B cell (primary cell): ENCODE measurements around the gene RTKN. TPM values are rescaled to one million over a fixed set of nuclear protein-coding genes. Genes with fewer than 3 reads are reported as not detected.
A peak's percentile ranks its signal among the peaks of the same experiment; 100 is the strongest.

Experiments
- ATAC-seq: fragments of 200-7000 bp; cut with Tn5 transposase; one replicate; pipeline ENCODE4 v1.10.0; 2021; ENCODE audit warnings: low read depth, mild to moderate bottlenecking, moderate number of reproducible peaks, moderate library complexity
- CTCF ChIA-PET: fragments of 350-600 bp; sonication (Branson Sonifier 250); formaldehyde crosslinking; loops from one replicate; lab custom pipeline; 2021; ENCODE audit warnings: antibody characterized with exemption, inconsistent platforms; lab: Charles Lee
- POLR2A ChIA-PET: fragments of 350-600 bp; sonication (Branson Sonifier 250); formaldehyde crosslinking; loops from one replicate; lab custom pipeline; 2021; ENCODE audit warnings: antibody characterized with exemption; lab: Charles Lee
- DNase-seq: peaks from one replicate; pipeline ENCODE4 v3.0.0; 2013
- H2AFZ ChIP-seq: 2 replicates; pipeline ENCODE4 v1.6.1; 2012; ENCODE audit warnings: mild to moderate bottlenecking, low read depth, low read length; ENCODE audit not compliant: insufficient read depth, poor library complexity, severe bottlenecking
- H3K27ac ChIP-seq, 2 donors: 1 replicate in 1 of 2; 2 replicates in 1 of 2; pipeline ENCODE4 v1.5.1; 2012 to 2013; ENCODE audit warnings: low read length in 2 of 2, mild to moderate bottlenecking in 2 of 2, moderate library complexity in 1 of 2
- H3K27me3 ChIP-seq, 4 experiments: fragments of 200-600 bp in 1 of 4; sonication (generic) in 1 of 4; replicated peaks in 1 of 4; 1 replicate in 2 of 4; 2 replicates in 2 of 4; pipeline versions ENCODE4 v1.6.1 to v1.7.0; 2013 to 2016; ENCODE audit warnings: low read length in 3 of 4, mild to moderate bottlenecking in 2 of 4, mixed read lengths in 1 of 4, moderate library complexity in 1 of 4; ENCODE audit not compliant: insufficient read depth in 4 of 4, control insufficient read depth in 3 of 4; ENCODE audit errors: control extremely low read depth in 1 of 4
- H3K36me3 ChIP-seq, 2 experiments: replicated peaks in 1 of 2; 1 replicate in 1 of 2; 2 replicates in 1 of 2; pipeline versions ENCODE4 v1.6.1 to v1.7.1; 2013; ENCODE audit warnings: low read length in 1 of 2; ENCODE audit not compliant: insufficient read depth in 2 of 2, control insufficient read depth in 1 of 2; ENCODE audit errors: control extremely low read depth in 1 of 2, extremely low read depth in 1 of 2
- H3K4me1 ChIP-seq, 2 donors: fragments of 200-600 bp in 1 of 2; sonication (generic) in 1 of 2; 1 replicate in 1 of 2; 2 replicates in 1 of 2; pipeline versions ENCODE4 v1.5.1 to v1.6.1; 2013 to 2017; ENCODE audit warnings: low read length in 2 of 2; ENCODE audit not compliant: control insufficient read depth in 2 of 2, insufficient read depth in 2 of 2
- H3K4me2 ChIP-seq: replicated peaks from 2 replicates; pipeline ENCODE3; 2012; ENCODE audit warnings: mild to moderate bottlenecking, low read depth, low read length; ENCODE audit not compliant: poor library complexity, severe bottlenecking
- H3K4me3 ChIP-seq, 5 experiments: fragments of 200-600 bp in 1 of 5; sonication (generic) in 1 of 5; 1 replicate in 3 of 5; 2 replicates in 2 of 5; pipeline versions ENCODE4 v1.5.1 to v1.7.0; 2011 to 2016; ENCODE audit warnings: low read length in 4 of 5, mild to moderate bottlenecking in 4 of 5, low read depth in 2 of 5, control low read depth in 1 of 5, moderate library complexity in 1 of 5; ENCODE audit not compliant: insufficient read depth in 1 of 5; ENCODE audit errors: control extremely low read depth in 1 of 5, extremely low read depth in 1 of 5
- H3K79me2 ChIP-seq: fragments of 200-600 bp; sonication (generic); one replicate; pipeline ENCODE4 v1.6.0; 2016; ENCODE audit warnings: low read length; ENCODE audit not compliant: control insufficient read depth, insufficient read depth
- H3K9ac ChIP-seq: fragments of 200-600 bp; sonication (generic); 2 replicates; pipeline ENCODE4 v1.6.1; 2017; ENCODE audit warnings: mild to moderate bottlenecking, low read length, moderate library complexity
- H3K9me3 ChIP-seq, 3 donors: one replicate each; pipeline versions ENCODE4 v1.6.1 to v1.7.1; 2013; ENCODE audit warnings: low read length in 2 of 3; ENCODE audit not compliant: control insufficient read depth in 2 of 3, insufficient read depth in 1 of 3; ENCODE audit errors: control extremely low read depth in 1 of 3
- H4K20me1 ChIP-seq: 2 replicates; pipeline ENCODE4 v1.6.0; 2012; ENCODE audit warnings: mild to moderate bottlenecking, low read length; ENCODE audit not compliant: insufficient read depth, control insufficient read depth, poor library complexity, severe bottlenecking
- H3K27ac Mint-ChIP-seq: one replicate; pipeline ENCODE4 v1.8.0; 2021; ENCODE audit warnings: mixed read lengths
- H3K27me3 Mint-ChIP-seq: one replicate; pipeline ENCODE4 v1.8.0; 2021; ENCODE audit warnings: mixed read lengths
- H3K4me1 Mint-ChIP-seq: one replicate; pipeline ENCODE4 v1.8.0; 2021; ENCODE audit warnings: mixed read lengths
- H3K4me3 Mint-ChIP-seq: one replicate; pipeline ENCODE4 v1.8.0; 2021; ENCODE audit warnings: mixed read lengths
- H3K9me3 Mint-ChIP-seq: one replicate; pipeline ENCODE4 v1.8.0; 2022; ENCODE audit warnings: mixed read lengths; ENCODE audit not compliant: insufficient read depth
- EZH2 ChIP-seq: IDR thresholded peaks from 2 replicates; pipeline ENCODE4 v1.6.1; 2012; ENCODE audit warnings: borderline replicate concordance, low read depth, mild to moderate bottlenecking, moderate library complexity, low read length; ENCODE audit not compliant: insufficient read depth, poor library complexity, severe bottlenecking
- WGBS: methylation state at CpG from one replicate; pipeline ENCODE4 v1.1.5; 2013; ENCODE audit warnings: missing lambda C conversion rate; ENCODE audit not compliant: insufficient coverage; 5-methylcytosine and 5-hydroxymethylcytosine counted together
- intact Hi-C: fragments of 100-400 bp; cut with micrococcal nuclease; formaldehyde crosslinking; loops from one replicate; pipeline ENCODE4 v1.10.0; 2022
- polyA plus RNA-seq: library from polyadenylated mRNA; depleted of rRNA; stranded (reverse); fragments of >200 nt; gene quantifications from 2 replicates; pipeline ENCODE4 v1.2.3, GENCODE V29; 2012
- total RNA-seq, 2 donors: library from RNA; stranded (reverse); fragments of 120-200 nt in 1 of 2; gene quantifications; 1 replicate in 1 of 2; 2 replicates in 1 of 2; pipeline versions ENCODE4 v1.2.3 to v1.2.4, GENCODE V29; 2013 to 2022
- TF ChIP-seq, protein P1 (sequence below): fragments of 200-600 bp; IDR thresholded peaks from one replicate; pipeline ENCODE4 v1.8.0; 2022; ENCODE audit warnings: antibody characterized with exemption, mild to moderate bottlenecking

The RTKN gene
- total and polyA plus RNA-seq, 2 donors (not counting 1 experiment from before 2014, with no cell fraction given), result 5.1 to 10.5 TPM

GRCh38 chr2:74381751-74382150 lies 60.0 kb downstream of the RTKN start:
- Histone ChIP-seq H3K79me2 (peaks cover 71% of the 10 kb centered on the region), H3K9ac (no peak overlapping the region), H3K4me3 (no peak overlapping the region), H3K36me3 (peaks cover 3 to 20% of the 10 kb centered on the region in 2 experiments), H3K27ac (no peak overlapping the region), H2AFZ (no peak overlapping the region), H3K9me3 (no peaks in the 10 kb centered on the region), H4K20me1 (peaks cover 76% of the 10 kb centered on the region), H3K4me2 (no peak overlapping the region), H3K27me3 (no peaks in the 10 kb centered on the region), H3K4me1 (peaks cover 10 to 13% of the 10 kb centered on the region in 2 donors)
- no peaks in the 10 kb centered on the region for H3K27me3 Mint-ChIP-seq
- no peak overlapping the region for H3K4me3 Mint-ChIP-seq
- DNase-seq, result no peak
- WGBS, result no CpG with 5 or more reads among the region's 3 CpGs
- TF ChIP-seq, protein P1, sequence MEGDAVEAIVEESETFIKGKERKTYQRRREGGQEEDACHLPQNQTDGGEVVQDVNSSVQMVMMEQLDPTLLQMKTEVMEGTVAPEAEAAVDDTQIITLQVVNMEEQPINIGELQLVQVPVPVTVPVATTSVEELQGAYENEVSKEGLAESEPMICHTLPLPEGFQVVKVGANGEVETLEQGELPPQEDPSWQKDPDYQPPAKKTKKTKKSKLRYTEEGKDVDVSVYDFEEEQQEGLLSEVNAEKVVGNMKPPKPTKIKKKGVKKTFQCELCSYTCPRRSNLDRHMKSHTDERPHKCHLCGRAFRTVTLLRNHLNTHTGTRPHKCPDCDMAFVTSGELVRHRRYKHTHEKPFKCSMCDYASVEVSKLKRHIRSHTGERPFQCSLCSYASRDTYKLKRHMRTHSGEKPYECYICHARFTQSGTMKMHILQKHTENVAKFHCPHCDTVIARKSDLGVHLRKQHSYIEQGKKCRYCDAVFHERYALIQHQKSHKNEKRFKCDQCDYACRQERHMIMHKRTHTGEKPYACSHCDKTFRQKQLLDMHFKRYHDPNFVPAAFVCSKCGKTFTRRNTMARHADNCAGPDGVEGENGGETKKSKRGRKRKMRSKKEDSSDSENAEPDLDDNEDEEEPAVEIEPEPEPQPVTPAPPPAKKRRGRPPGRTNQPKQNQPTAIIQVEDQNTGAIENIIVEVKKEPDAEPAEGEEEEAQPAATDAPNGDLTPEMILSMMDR, result no peak
- TF ChIP-seq EZH2, result no peak
- ChIA-PET POLR2A (no interaction called here), CTCF (interaction anchor here (1.2 kb wide), 1 partner anchor 10 kb away, joined by 5 read pairs; no protein-coding TSS in a partner anchor)
- no peak for ATAC-seq
- H3K4me1 Mint-ChIP-seq, result peaks cover 20% of the 10 kb centered on the region
- intact Hi-C loops, result no loop called here
- no peak overlapping the region for H3K27ac Mint-ChIP-seq
- no peaks in the 10 kb centered on the region for H3K9me3 Mint-ChIP-seq

- Histone ChIP-seq H3K36me3 (peaks cover 3 to 30% of the 10 kb centered on the region in 2 experiments), H3K79me2 (peaks cover 57% of the 10 kb centered on the region), H4K20me1 (peaks cover 74% of the 10 kb centered on the region), H3K4me3 (peak within 1 kb of the TSS in 1 of 5 experiments; percentile 22), H3K9ac (peak within 1 kb of the TSS; percentile 28), H3K4me1 (peaks cover 10 to 13% of the 10 kb centered on the region in 2 donors), H3K27me3 (no peaks in the 10 kb centered on the region), H3K27ac (no peak within 1 kb of the TSS), H3K9me3 (no peaks in the 10 kb centered on the region), H2AFZ (no peak within 1 kb of the TSS), H3K4me2 (peak within 1 kb of the TSS; percentile 54)
- no peak for DNase-seq
- Mint-ChIP-seq H3K4me3 (peak within 1 kb of the TSS; percentile 14), H3K27ac (no peak within 1 kb of the TSS), H3K27me3 (no peaks in the 10 kb centered on the region), H3K4me1 (peaks cover 20% of the 10 kb centered on the region), H3K9me3 (no peaks in the 10 kb centered on the region)
- CTCF ChIA-PET, result interaction anchor here (0.7 to 1.5 kb wide), 3 partner anchors 9 to 553 kb away, joined by 3 to 5 read pairs (median 4); no protein-coding TSS in a partner anchor
- intact Hi-C loops, result no loop called here
- TF ChIP-seq, protein P1, result no peak
- no peak for TF ChIP-seq EZH2
- no peak for ATAC-seq
- POLR2A ChIA-PET, result no interaction called here
- WGBS, result 56% methylated on average over 13 of the region's 14 CpGs
Measured at GRCh38 chr2:74379851-74380789, 61.6 kb downstream of the RTKN start, which contains the start of gene DCTN1. Gene DCTN1, minus strand, starts transcription at chr2:74380311. Its CDS starts 274 bp downstream, at chr2:74380037.
